A673 (cell line): ENCODE results near the gene KIAA0319L.

Experiments used
- EZH2 ChIP-seq: fragments of 200-600 bp; sonication (generic); IDR thresholded peaks from 2 replicates; pipeline ENCODE4 v1.6.1; 2017; ENCODE audit warnings: borderline replicate concordance, low read depth, mild to moderate bottlenecking, mixed read lengths, antibody characterized with exemption, low read length; ENCODE audit not compliant: poor library complexity, severe bottlenecking
- TF ChIP-seq, protein P1 (sequence below): fragments of 300-800, 200-600 bp; sonication (generic); conservative IDR thresholded peaks from 2 replicates; pipeline ENCODE4 v1.5.1; 2017; ENCODE audit warnings: low read depth, mild to moderate bottlenecking, antibody characterized with exemption, low read length, moderate library complexity, mixed read lengths

DNA sequence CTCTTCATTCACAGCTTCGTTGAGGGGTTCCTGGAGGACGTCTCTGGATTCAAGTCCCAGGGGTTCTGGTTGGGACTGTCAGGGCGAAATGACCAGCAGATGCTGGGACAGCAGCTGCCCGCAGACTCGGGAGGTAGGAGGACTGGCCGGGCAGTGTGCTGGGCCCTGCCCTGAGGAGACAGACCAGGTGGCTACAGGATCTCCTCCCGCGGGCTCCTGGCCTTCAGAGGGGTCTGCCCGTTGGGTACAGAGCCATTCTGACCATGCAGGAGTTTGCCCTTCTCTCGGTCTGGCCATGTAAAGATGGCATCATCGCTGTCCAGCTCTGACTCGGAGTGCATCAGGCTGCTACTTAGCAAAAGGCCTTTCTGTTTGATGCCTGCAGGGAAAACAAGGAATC, 122.5 kb downstream of the KIAA0319L start:
- TF ChIP-seq, protein P1, sequence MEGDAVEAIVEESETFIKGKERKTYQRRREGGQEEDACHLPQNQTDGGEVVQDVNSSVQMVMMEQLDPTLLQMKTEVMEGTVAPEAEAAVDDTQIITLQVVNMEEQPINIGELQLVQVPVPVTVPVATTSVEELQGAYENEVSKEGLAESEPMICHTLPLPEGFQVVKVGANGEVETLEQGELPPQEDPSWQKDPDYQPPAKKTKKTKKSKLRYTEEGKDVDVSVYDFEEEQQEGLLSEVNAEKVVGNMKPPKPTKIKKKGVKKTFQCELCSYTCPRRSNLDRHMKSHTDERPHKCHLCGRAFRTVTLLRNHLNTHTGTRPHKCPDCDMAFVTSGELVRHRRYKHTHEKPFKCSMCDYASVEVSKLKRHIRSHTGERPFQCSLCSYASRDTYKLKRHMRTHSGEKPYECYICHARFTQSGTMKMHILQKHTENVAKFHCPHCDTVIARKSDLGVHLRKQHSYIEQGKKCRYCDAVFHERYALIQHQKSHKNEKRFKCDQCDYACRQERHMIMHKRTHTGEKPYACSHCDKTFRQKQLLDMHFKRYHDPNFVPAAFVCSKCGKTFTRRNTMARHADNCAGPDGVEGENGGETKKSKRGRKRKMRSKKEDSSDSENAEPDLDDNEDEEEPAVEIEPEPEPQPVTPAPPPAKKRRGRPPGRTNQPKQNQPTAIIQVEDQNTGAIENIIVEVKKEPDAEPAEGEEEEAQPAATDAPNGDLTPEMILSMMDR: no peak
- TF ChIP-seq EZH2: no peak
